Measurements from ENCODE around the gene DTX4. TPM values are rescaled to one million over a fixed set of nuclear protein-coding genes. Genes with fewer than 3 reads are reported as not detected.

DTX4 gene
- 1.8 and 3.2 TPM in 2 replicates for polyA plus RNA-seq

GRCh38 chr11:59171508-59172322, at the start of gene DTX4:
TSS of gene DTX4 (plus strand) at chr11:59172132. CDS start at chr11:59172596, 464 bp downstream.

GRCh38 chr11:59142530-59143507, 29.1 kb upstream of the DTX4 start, which contains the start of gene FAM111A:
TSS of gene FAM111A (plus strand) at chr11:59142856. CDS start at chr11:59148873, 6,017 bp downstream.

GRCh38 chr11:59212744-59213631, 41.1 kb downstream of the DTX4 start, which contains the start of gene MPEG1:
TSS of gene MPEG1 (minus strand) at chr11:59212927. CDS start at chr11:59212865, 62 bp downstream.

Other genes starting within 250 kb of the DTX4 start
- gene GLYATL1, start 232.6 kb upstream of the DTX4 start, polyA plus RNA-seq: 0.59 TPM in 1 of 2 replicates, not detected in the other
- not detected in 2 replicates for gene GLYATL1B, start 85.8 kb upstream of the DTX4 start, polyA plus RNA-seq
- not detected in 2 replicates for gene FAM111B, start 64.9 kb upstream of the DTX4 start, polyA plus RNA-seq
- gene FAM111A, start 29.3 kb upstream of the DTX4 start, polyA plus RNA-seq: 1.9 and 14.2 TPM in 2 replicates
- gene MPEG1, start 40.8 kb downstream of the DTX4 start, polyA plus RNA-seq: not detected in 2 replicates
- gene OR5AN1, start 186.8 kb downstream of the DTX4 start, polyA plus RNA-seq: not detected in 2 replicates